ENCODE results near the gene SMYD3.

Gene SMYD3

DNA sequence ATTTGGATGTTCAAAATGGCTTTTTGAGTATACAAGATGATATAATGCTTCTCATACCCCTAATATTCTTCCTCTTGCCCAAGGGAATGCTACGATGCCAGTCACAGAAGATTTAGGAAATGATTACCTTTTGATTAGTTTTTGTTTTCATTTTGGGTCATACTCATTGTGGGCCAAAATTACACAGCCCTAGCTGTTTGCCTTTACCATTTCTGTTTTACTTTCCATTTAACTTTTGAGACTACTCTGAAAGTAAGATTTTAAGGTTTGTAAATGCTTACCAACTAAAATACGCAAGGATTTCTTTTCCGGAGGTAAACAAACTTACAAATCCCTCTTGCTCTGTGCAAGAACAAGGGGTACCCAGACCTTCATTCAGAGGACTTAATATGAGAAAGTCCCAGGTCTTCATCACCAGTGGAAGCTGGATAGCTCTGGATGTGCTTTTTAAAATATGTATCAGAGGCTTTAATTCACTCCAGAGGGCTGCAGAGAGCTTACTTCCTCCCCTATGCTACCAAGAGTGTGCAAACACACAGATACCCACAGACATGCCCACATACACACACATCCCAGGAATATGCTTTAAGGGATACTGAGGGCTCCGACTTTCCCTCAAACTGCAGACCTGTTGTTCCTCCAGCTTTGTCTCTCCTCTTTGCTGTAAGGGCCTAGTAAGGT lies 631.4 kb downstream of the SMYD3 start:
- TF ChIP-seq, protein P1, sequence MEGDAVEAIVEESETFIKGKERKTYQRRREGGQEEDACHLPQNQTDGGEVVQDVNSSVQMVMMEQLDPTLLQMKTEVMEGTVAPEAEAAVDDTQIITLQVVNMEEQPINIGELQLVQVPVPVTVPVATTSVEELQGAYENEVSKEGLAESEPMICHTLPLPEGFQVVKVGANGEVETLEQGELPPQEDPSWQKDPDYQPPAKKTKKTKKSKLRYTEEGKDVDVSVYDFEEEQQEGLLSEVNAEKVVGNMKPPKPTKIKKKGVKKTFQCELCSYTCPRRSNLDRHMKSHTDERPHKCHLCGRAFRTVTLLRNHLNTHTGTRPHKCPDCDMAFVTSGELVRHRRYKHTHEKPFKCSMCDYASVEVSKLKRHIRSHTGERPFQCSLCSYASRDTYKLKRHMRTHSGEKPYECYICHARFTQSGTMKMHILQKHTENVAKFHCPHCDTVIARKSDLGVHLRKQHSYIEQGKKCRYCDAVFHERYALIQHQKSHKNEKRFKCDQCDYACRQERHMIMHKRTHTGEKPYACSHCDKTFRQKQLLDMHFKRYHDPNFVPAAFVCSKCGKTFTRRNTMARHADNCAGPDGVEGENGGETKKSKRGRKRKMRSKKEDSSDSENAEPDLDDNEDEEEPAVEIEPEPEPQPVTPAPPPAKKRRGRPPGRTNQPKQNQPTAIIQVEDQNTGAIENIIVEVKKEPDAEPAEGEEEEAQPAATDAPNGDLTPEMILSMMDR (IDR thresholded peaks at IDR 0.05; ENCODE audit: control insufficient read depth, insufficient read depth, low read depth, low read length, missing control alignments), result no peak
- H3K4me3 ChIP-seq (ENCODE audit: control insufficient read depth, low read depth, low read length), result no peak overlapping the region

DNA sequence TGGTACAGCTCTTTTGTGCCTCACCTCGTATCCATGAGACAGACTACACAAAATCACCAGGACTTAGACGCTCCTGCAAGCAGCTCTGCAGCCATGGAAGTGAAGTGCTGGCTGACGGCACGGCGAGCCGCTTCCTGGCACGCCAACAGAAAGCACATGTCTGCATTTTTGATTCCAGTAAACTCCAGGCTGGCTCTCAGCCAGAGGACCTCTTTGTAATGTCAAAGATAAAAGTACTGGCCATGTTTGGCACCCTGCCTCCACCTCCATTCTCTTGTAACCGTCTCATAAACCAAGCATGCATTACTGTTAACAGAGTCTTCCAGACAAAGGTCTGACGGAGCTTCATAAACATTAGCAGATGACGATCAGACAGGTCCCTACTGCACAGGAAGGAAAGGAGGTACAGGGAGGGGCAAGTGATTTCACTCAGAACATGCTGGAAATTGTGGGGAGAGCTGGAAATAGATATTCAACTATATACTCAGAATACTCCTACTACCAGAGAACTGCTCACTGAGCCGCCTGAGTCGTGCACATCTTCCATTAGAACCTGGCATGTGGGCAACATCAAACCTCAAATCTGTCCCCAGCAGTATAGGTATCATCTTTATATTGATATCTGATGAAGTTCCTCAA lies 632.0 kb downstream of the SMYD3 start:
- TF ChIP-seq, protein P1 (IDR thresholded peaks at IDR 0.05; ENCODE audit: control insufficient read depth, insufficient read depth, low read depth, low read length, missing control alignments), result no peak
- no peak overlapping the region for H3K4me3 ChIP-seq (ENCODE audit: control insufficient read depth, low read depth, low read length)
- peak; percentile 100 for DNase-seq (ENCODE audit: low read depth)

More for the DNA sequence above, 631.4 kb downstream of the SMYD3 start:
- no peak for DNase-seq (ENCODE audit: low read depth)

DNA sequence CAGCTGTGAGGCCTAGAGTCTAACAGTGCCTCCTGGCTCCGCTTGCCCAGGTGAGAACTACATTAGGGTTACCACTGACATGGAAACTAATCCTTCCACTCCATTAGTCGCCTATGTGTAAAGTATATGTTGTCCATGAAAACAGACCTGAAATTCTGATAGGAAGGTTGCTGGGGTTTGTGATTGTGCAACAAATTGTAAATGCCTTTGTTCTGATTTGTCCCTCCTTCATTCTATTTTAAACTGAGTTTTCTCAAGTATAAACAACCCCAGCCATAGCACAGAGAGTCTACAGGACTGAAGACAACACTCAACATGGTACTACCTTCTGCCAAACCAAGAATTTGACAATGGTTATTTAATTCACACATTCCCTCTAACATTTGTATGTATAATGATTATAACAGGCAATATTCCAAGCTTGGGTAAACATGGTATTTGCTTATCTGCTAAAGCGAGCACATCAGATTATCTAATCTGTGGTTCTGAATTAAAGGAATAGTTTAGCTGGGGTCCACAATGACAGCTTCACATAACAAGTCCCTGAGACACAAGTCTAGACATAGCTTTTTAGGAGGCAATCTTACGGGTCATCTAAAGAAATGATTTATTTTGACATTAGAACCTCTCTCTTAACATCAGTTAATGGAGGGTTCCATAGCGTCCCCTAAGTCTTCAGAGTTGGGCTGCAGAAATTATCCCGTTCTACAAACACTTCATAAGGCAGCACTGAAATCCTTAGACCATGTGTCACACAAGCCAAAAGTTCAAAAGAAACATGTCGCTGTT lies 633.0 kb downstream of the SMYD3 start:
- TF ChIP-seq, protein P1 (IDR thresholded peaks at IDR 0.05; ENCODE audit: control insufficient read depth, insufficient read depth, low read depth, low read length, missing control alignments), result no peak
- no peak overlapping the region for H3K4me3 ChIP-seq (ENCODE audit: control insufficient read depth, low read depth, low read length)
- no peak for DNase-seq (ENCODE audit: low read depth)

DNA sequence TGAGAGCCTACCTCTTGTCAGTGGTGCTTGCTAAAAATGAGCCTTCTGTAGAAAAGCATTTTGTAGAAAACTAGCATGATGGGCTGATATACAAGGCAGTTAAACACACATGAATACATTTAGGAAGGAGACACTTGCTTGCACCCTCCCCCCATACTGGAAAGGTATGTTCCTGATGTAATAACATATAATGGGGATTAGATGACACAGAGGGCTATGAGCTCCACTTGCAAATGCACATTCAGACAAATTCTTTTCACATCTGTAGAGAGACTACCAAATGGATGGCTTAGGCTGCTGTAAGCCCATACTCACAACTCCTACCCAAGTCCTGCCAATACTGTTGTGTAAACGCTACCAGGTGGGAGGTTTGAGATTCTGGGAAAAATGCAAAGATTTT lies 634.0 kb downstream of the SMYD3 start:
- TF ChIP-seq, protein P1 (IDR thresholded peaks at IDR 0.05; ENCODE audit: control insufficient read depth, insufficient read depth, low read depth, low read length, missing control alignments), result no peak
- no peak for DNase-seq (ENCODE audit: low read depth)
- H3K4me3 ChIP-seq (ENCODE audit: control insufficient read depth, low read depth, low read length), result no peak overlapping the region

DNA sequence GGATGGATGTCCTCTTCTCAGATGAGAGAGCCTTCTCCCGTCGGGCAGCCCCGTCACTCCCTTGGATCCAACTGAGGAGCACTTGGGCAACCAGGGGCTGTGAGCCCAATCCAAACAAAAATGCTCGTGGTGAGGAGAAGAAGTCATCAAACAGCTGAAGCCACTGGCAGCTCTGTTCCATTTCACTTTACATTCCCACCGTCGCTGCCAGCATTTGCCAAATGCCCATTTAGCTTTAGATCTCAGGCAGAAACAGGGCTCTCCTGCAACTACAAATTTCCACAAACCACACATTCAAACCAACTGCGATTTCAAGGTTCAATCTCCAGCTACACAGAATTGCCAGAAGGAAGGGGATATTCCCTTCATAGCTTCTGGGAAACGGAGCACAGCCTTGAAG lies 634.6 kb downstream of the SMYD3 start:
- H3K4me3 ChIP-seq (ENCODE audit: control insufficient read depth, low read depth, low read length), result no peak overlapping the region
- no peak for DNase-seq (ENCODE audit: low read depth)
- TF ChIP-seq, protein P1 (IDR thresholded peaks at IDR 0.05; ENCODE audit: control insufficient read depth, insufficient read depth, low read depth, low read length, missing control alignments), result no peak

DNA sequence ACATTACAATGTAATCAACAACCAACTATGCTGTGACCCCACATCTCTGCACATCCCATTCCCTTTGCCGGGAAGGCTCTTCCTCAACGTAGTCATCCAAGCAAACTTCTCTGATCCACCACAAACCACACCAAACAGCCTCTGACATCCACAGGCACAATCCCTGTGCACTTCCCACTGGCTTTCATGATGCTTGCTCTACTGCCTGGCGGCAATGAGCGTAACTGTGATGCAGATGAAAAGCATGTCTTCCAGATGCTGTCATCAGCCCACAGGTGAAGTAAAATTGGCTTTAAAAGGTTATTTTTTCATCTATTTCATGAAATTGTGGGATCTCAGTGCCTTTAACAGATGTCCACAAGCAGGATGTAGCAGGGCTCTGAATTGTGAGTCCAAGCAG lies 635.2 kb downstream of the SMYD3 start:
- H3K4me3 ChIP-seq (ENCODE audit: control insufficient read depth, low read depth, low read length), result no peak overlapping the region
- TF ChIP-seq, protein P1 (IDR thresholded peaks at IDR 0.05; ENCODE audit: control insufficient read depth, insufficient read depth, low read depth, low read length, missing control alignments), result no peak
- peak; percentile 94 for DNase-seq (ENCODE audit: low read depth)
